ENCODE measurements around the gene CDHR1. TPM values are rescaled to one million over a fixed set of nuclear protein-coding genes. Genes with fewer than 3 reads are reported as not detected.

CDHR1 gene
- total RNA-seq (2013): not detected
- polyA plus RNA-seq (not detected), polyA minus RNA-seq (under 0.01 TPM in 1 of 2 replicates, not detected in the other), total RNA-seq (0 to 1.2 (median 0.05) reads per million in 11 experiments)

GRCh38 chr10:84194424-84195043 is at the start of gene CDHR1:
CDHR1 (plus strand) TSS chr10:84194537; CDS start chr10:84194761, 224 bp downstream.
- peak within 1 kb of the TSS; percentile 41 for H2AFZ ChIP-seq (ENCODE audit: insufficient read depth, low read depth, low read length, poor library complexity, severe bottlenecking)
- WGBS (ENCODE audit: insufficient coverage): under 1% methylated on average over 61 of the region's 61 CpGs
- H3K4me1 Mint-ChIP-seq: no peaks in the 10 kb centered on the region
- peaks cover 0 to 13% of the 10 kb centered on the region in 2 donors for H3K9me3 ChIP-seq (replicated peaks in 1 of 2; ENCODE audit: control insufficient read depth in 1 of 2, insufficient read depth in 1 of 2, low read length in 2 of 2)
- H3K4me3 ChIP-seq (replicated peaks in 1 of 3; ENCODE audit: low read depth in 2 of 3, low read length in 3 of 3): peak within 1 kb of the TSS in 1 of 3 experiments; percentile 20
- no peaks in the 10 kb centered on the region for H4K20me1 ChIP-seq (ENCODE audit: insufficient read depth, low read length)
- peak within 1 kb of the TSS; percentile 32 for H3K9ac ChIP-seq (ENCODE audit: insufficient read depth, low read length, poor library complexity, severe bottlenecking)
- H3K36me3 Mint-ChIP-seq: no peaks in the 10 kb centered on the region
- intact Hi-C loops (cut with micrococcal nuclease): loop anchor here in 1 of 2 donors (5.0 kb wide), 1 partner anchor 42 kb away; no protein-coding TSS in a partner anchor
- no peak within 1 kb of the TSS for H3K27ac ChIP-seq (ENCODE audit: low read depth in 1 of 2, low read length in 2 of 2)
- peaks cover 37 to 59% (median 41%) of the 10 kb centered on the region in 3 donors for H3K27me3 Mint-ChIP-seq (ENCODE audit: low read depth in 3 of 3)
- H3K27ac Mint-ChIP-seq: no peak within 1 kb of the TSS
- no peaks in the 10 kb centered on the region for H3K4me1 ChIP-seq (ENCODE audit: control insufficient read depth in 1 of 2, insufficient read depth in 2 of 2, low read length in 2 of 2)
- no peak for TF ChIP-seq CTCF (IDR thresholded peaks at IDR 0.05)
- H3K36me3 ChIP-seq (replicated peaks in 1 of 2; ENCODE audit: control insufficient read depth in 1 of 2, insufficient read depth in 2 of 2, low read length in 2 of 2): no peaks in the 10 kb centered on the region
- H3K9me3 Mint-ChIP-seq: peaks cover 0 to 1% (median 0%) of the 10 kb centered on the region in 7 donors
- peaks cover 33 to 50% of the 10 kb centered on the region in 2 donors for H3K27me3 ChIP-seq (ENCODE audit: control insufficient read depth in 2 of 2, insufficient read depth in 2 of 2, low read length in 2 of 2)
- DNase-seq: no peak
- no peaks in the 10 kb centered on the region for H3K79me2 ChIP-seq (ENCODE audit: insufficient read depth, low read length)
- peak within 1 kb of the TSS in 1 of 2 donors; percentile 72 for H3K4me3 Mint-ChIP-seq
- peak within 1 kb of the TSS; percentile 42 for H3K4me2 ChIP-seq (replicated peaks; ENCODE audit: extremely low read depth, low read length, poor library complexity, severe bottlenecking)

GRCh38 chr10:84147347-84147746 is 47.0 kb upstream of the CDHR1 start:
- no peak for DNase-seq
- peaks cover 3% of the 10 kb centered on the region for H3K79me2 ChIP-seq (ENCODE audit: insufficient read depth, low read length)
- H3K4me3 ChIP-seq (replicated peaks in 1 of 3; ENCODE audit: low read depth in 2 of 3, low read length in 3 of 3): no peak overlapping the region
- no peak overlapping the region for H3K4me2 ChIP-seq (replicated peaks; ENCODE audit: extremely low read depth, low read length, poor library complexity, severe bottlenecking)
- Mint-ChIP-seq H3K9me3 (no peaks in the 10 kb centered on the region), H3K4me3 (no peak overlapping the region), H3K27me3 (ENCODE audit: low read depth in 3 of 3) (no peaks in the 10 kb centered on the region), H3K4me1 (no peaks in the 10 kb centered on the region), H3K36me3 (peaks cover 81 to 86% of the 10 kb centered on the region in 2 donors), H3K27ac (peak overlapping the region in 1 of 7 donors; percentile 0)
- peaks cover 8% of the 10 kb centered on the region for H4K20me1 ChIP-seq (ENCODE audit: insufficient read depth, low read length)
- no peaks in the 10 kb centered on the region for H3K27me3 ChIP-seq (ENCODE audit: control insufficient read depth in 2 of 2, insufficient read depth in 2 of 2, low read length in 2 of 2)
- no peak for TF ChIP-seq CTCF (IDR thresholded peaks at IDR 0.05)
- intact Hi-C loops (cut with micrococcal nuclease): no loop called here
- no peaks in the 10 kb centered on the region for H3K4me1 ChIP-seq (ENCODE audit: control insufficient read depth in 1 of 2, insufficient read depth in 2 of 2, low read length in 2 of 2)
- H3K9ac ChIP-seq (ENCODE audit: insufficient read depth, low read length, poor library complexity, severe bottlenecking): no peak overlapping the region
- peak overlapping the region in 1 of 2 donors; percentile 25 for H3K27ac ChIP-seq (ENCODE audit: low read depth in 1 of 2, low read length in 2 of 2)
- H2AFZ ChIP-seq (ENCODE audit: insufficient read depth, low read depth, low read length, poor library complexity, severe bottlenecking): no peak overlapping the region
- peaks cover 87 to 95% of the 10 kb centered on the region in 2 donors for H3K36me3 ChIP-seq (replicated peaks in 1 of 2; ENCODE audit: control insufficient read depth in 1 of 2, insufficient read depth in 2 of 2, low read length in 2 of 2)
- H3K9me3 ChIP-seq (replicated peaks in 1 of 2; ENCODE audit: control insufficient read depth in 1 of 2, insufficient read depth in 1 of 2, low read length in 2 of 2): no peaks in the 10 kb centered on the region

Data from CD14-positive monocyte (primary cell).